HUES64 (cell line): ENCODE data around the gene KIF2C.
"Not testable (repeated sequence)": the region's sequence is repeated elsewhere in the genome, so short reads cannot be mapped to it uniquely, and the experiment has no call there.

Source experiments
- H3K27ac ChIP-seq: 2 replicates; pipeline ENCODE4 v1.7.0; 2013; ENCODE audit warnings: low read depth, low read length, inconsistent platforms
- H3K27me3 ChIP-seq: 2 replicates; pipeline ENCODE4 v1.6.1; 2013; ENCODE audit warnings: mild to moderate bottlenecking, low read length; ENCODE audit not compliant: insufficient read depth
- H3K36me3 ChIP-seq: 2 replicates; pipeline ENCODE4 v1.6.1; 2013; ENCODE audit warnings: mild to moderate bottlenecking, low read length; ENCODE audit not compliant: insufficient read depth
- H3K4me1 ChIP-seq: 2 replicates; pipeline ENCODE4 v1.6.1; 2013; ENCODE audit warnings: mild to moderate bottlenecking, low read length, moderate library complexity; ENCODE audit not compliant: insufficient read depth
- H3K4me3 ChIP-seq: 2 replicates; pipeline ENCODE4 v1.5.1; 2013; ENCODE audit warnings: mild to moderate bottlenecking, low read length, moderate library complexity
- H3K9ac ChIP-seq: 2 replicates; pipeline ENCODE4 v1.6.1; 2013; ENCODE audit warnings: mild to moderate bottlenecking, low read depth, low read length
- H3K9me3 ChIP-seq: 2 replicates; pipeline ENCODE4 v1.6.1; 2013; ENCODE audit warnings: low read depth, low read length; ENCODE audit not compliant: insufficient read depth
- WGBS: fragments of 150-250, 120-280 bp; methylation state at CpG from one replicate; pipeline ENCODE4 v1.1.7; 2013; ENCODE audit warnings: missing lambda C conversion rate; 5-methylcytosine and 5-hydroxymethylcytosine counted together

Gene KIF2C

DNA sequence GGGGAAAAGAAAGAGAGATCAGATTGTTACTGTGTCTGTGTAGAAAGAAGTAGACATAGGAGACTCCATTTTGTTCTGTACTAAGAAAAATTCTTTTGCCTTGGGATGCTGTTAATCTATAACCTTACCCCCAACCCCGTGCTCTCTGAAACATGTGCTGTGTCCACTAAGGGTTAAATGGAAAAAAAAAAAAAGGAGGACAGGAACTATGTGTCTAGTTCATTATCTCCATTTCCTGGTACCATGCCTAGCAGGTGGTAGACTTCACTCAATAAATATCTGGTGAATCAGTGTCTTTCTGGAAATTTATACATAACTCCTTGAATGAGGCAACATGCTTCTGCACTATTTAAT, 707 bp upstream of the KIF2C start:
- no CpG with 5 or more reads among the region's 1 CpG for WGBS
- Histone ChIP-seq H3K36me3 (peaks cover 27% of the 10 kb centered on the region), H3K4me3 (peak overlapping the region; percentile 84), H3K9ac (peak overlapping the region; percentile 70)
- H3K9me3 ChIP-seq, H3K4me1 ChIP-seq, H3K27me3 ChIP-seq, H3K27ac ChIP-seq: not testable (repeated sequence)

DNA sequence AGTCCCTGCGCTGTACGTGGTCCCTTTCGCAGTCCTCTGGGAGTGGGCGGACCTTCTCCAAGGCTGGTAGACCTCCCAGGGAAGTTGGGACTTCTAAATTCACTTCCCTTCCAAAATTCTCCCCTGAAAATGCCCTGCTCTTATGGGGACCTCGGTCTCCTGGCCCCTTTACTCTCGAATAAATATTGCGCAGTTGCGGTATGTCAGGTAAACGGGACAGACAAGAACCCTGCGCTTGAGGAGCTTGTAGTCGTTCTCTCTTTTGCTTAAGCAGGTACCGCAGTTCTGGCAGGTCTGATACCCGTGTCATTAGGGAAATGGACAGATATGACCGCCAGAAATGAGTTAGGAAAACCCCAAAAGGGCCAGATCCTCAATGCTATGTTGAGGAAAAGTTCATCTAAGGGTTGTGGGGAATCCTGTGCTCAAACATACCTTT, 561 bp downstream of the KIF2C start:
- peaks cover 6% of the 10 kb centered on the region for H3K4me1 ChIP-seq
- H3K4me3 ChIP-seq: peak overlapping the region; percentile 84
- H3K27me3 ChIP-seq: no peaks in the 10 kb centered on the region
- 2% methylated on average over 14 of the region's 14 CpGs for WGBS
- peak overlapping the region; percentile 88 for H3K9ac ChIP-seq
- H3K27ac ChIP-seq: peak overlapping the region; percentile 93
- no peaks in the 10 kb centered on the region for H3K9me3 ChIP-seq
- peaks cover 36% of the 10 kb centered on the region for H3K36me3 ChIP-seq

DNA sequence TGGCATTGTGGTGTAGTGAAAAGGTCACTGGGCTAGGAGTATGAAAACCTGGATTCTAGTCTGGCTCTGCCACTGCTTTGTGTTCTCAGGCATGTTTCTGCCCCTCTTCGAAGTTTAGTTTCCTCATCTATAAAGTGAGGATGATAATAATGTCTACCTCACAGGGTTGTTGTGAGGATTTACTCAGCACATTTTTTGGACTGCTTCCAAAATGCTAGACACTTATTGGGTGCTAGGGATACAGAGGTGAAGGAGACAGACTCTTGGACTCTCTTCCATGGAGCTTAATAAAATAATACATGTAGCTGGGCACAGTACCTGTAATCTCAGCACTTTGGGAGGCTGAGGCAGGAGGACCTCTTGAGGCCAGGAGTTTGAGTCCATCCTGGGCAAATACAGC, 3.6 kb downstream of the KIF2C start:
- Histone ChIP-seq H3K9me3 (no peaks in the 10 kb centered on the region), H3K27ac (no peak overlapping the region), H3K9ac (no peak overlapping the region; the same call in 1 of the 2 replicates), H3K4me3 (no peak overlapping the region), H3K27me3 (no peaks in the 10 kb centered on the region), H3K36me3 (peaks cover 65% of the 10 kb centered on the region), H3K4me1 (peaks cover 6% of the 10 kb centered on the region)
- 100% methylated on average over 1 of the region's 1 CpG for WGBS

GRCh38 chr1:44747878-44748277, 8.2 kb downstream of the KIF2C start:
- H3K4me3 ChIP-seq: no peak overlapping the region
- no peaks in the 10 kb centered on the region for H3K4me1 ChIP-seq
- 84% methylated on average over 3 of the region's 3 CpGs for WGBS
- peaks cover 92% of the 10 kb centered on the region for H3K36me3 ChIP-seq
- no peak overlapping the region for H3K27ac ChIP-seq
- no peaks in the 10 kb centered on the region for H3K9me3 ChIP-seq
- no peak overlapping the region for H3K9ac ChIP-seq
- H3K27me3 ChIP-seq: no peaks in the 10 kb centered on the region

- WGBS: 92% methylated on average over 2 of the region's 2 CpGs
- H3K36me3 ChIP-seq: peaks cover 96% of the 10 kb centered on the region
- no peak overlapping the region for H3K9ac ChIP-seq
- no peak overlapping the region for H3K4me3 ChIP-seq
- H3K9me3 ChIP-seq: no peaks in the 10 kb centered on the region
- H3K27me3 ChIP-seq: no peaks in the 10 kb centered on the region
- no peak overlapping the region for H3K27ac ChIP-seq
- no peaks in the 10 kb centered on the region for H3K4me1 ChIP-seq
Observed at GRCh38 chr1:44757420-44757819, 17.8 kb downstream of the KIF2C start.

GRCh38 chr1:44759077-44759476, 19.4 kb downstream of the KIF2C start:
- Histone ChIP-seq H3K4me3 (no peak overlapping the region), H3K36me3 (peaks cover 96% of the 10 kb centered on the region), H3K9me3 (no peaks in the 10 kb centered on the region), H3K4me1 (no peaks in the 10 kb centered on the region), H3K27ac (no peak overlapping the region), H3K9ac (no peak overlapping the region), H3K27me3 (no peaks in the 10 kb centered on the region)
- 87% methylated on average over 11 of the region's 11 CpGs for WGBS

DNA sequence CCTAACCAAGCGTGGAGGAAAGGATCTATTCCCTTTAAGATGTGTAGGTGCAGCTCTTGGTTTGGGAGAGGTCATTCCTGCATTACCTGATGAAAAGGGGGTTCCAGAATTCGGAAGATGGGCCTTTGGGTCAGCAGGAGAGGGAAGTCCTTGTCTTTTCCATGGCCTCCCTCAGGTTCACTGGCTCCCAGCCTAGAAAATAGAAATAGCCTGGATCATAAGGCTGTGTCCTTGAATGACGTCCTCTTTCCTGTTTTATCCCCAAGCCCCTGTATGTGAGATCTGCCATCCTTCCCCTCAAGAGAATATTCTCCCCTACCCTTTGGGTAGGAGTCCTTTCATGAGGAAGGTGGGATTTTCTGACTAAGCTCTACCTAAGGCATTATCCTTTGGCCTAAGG, 21.2 kb downstream of the KIF2C start:
- Histone ChIP-seq H3K36me3 (peaks cover 97% of the 10 kb centered on the region), H3K9ac (no peak overlapping the region), H3K27me3 (no peaks in the 10 kb centered on the region), H3K9me3 (no peaks in the 10 kb centered on the region), H3K27ac (no peak overlapping the region), H3K4me1 (no peaks in the 10 kb centered on the region), H3K4me3 (no peak overlapping the region)
- WGBS: 89% methylated on average over 3 of the region's 3 CpGs

- H3K36me3 ChIP-seq: peaks cover 71% of the 10 kb centered on the region
- H3K4me3 ChIP-seq: not testable (repeated sequence)
- WGBS: 94% methylated on average over 6 of the region's 6 CpGs
Observed at GRCh38 chr1:44766421-44766820, 26.8 kb downstream of the KIF2C start.

DNA sequence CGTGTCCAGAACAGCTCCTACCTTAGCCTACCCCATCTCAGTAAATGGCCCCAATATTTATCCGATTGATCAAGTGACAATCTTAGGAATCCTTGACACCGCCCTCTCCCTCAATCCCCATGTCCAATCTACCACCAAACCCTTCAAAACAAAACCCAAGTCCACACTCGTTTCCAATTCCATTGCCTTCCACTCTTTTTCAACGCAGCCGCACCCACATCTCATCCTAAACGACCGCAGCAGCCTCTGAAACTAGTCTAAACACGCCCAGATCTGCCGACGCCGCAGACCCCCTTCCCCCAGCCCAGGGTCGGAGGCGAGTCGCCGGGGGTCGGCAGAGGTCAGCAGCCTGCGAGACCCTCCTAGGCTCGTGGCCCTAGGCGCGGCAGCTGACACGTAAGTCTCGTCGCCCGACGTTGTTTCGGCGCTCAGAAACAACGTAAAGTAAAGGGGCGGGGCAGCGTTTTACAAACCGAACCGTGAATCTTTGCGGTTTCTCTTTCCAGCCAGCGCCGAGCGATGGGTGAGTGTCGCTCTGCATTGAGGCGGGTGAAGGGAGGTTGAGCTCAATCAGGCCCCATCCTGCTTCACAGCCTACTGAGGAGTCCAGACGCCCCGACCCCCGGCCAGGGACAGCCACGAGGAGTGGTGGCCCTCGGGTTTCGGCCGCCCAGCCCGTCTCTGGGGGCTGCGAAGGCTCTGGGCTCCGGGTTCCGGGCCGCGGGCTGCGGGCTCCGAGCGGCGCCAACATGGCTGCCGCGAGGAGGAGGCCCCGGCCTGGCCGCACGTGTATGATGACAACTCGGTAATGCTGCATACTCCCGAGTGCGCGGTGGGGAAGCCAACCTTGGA, 35.7 kb downstream of the KIF2C start, which contains the start of gene RPS8:
RPS8 (plus strand) TSS at position 463 of the 852 bp plus-strand sequence; CDS start at position 520, 57 bp downstream.
- Histone ChIP-seq H3K9me3 (no peaks in the 10 kb centered on the region), H3K9ac (peak within 1 kb of the TSS; percentile 99), H3K36me3 (peaks cover 44% of the 10 kb centered on the region), H3K4me3 (peak within 1 kb of the TSS; percentile 71), H3K27ac (peak within 1 kb of the TSS; percentile 84), H3K4me1 (0 out of 2 replicates have a peak, but pooled peaks cover 3% of the 10 kb centered on the region), H3K27me3 (no peaks in the 10 kb centered on the region)
- WGBS: under 1% methylated on average over 65 of the region's 65 CpGs

More at GRCh38 chr1:44766421-44766820, 26.8 kb downstream of the KIF2C start:
- not testable (repeated sequence) for H3K9ac ChIP-seq, H3K27me3 ChIP-seq, H3K4me1 ChIP-seq, H3K9me3 ChIP-seq, H3K27ac ChIP-seq

DNA sequence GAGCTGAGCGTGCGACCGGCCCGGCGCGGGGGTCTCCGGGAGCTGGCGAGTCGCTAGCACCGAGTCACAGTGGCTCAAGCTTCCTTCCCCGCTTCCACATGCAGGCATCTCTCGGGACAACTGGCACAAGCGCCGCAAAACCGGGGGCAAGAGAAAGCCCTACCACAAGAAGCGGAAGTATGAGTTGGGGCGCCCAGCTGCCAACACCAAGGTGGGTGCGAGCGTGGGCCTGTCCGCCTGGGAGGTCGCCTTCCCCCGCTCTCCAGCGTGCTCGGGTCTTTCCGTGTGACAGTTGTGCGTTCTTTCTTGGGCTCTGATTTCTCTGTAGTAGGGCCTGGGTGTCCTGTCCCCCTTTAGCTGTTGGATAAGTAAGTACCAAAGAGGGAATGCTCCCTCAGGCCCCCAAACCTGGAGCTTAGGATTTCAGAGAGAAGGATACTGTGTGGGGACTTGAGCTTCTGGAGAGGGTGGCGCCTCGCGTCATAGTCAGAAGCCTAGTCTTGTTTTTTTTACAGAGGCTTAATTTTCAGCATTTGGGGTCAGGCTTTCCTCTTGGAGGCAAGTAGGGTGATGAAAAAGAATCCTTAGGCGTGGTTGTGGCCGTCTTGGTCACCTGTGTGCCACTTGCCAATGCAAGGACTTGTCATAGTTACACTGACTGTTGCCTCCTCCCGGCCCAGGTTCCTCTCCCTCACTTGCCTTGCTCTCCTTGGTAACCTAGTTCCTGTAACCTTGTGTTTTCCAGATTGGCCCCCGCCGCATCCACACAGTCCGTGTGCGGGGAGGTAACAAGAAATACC, 36.5 kb downstream of the KIF2C start:
- no peaks in the 10 kb centered on the region for H3K27me3 ChIP-seq
- peaks cover 52% of the 10 kb centered on the region for H3K36me3 ChIP-seq
- H3K9ac ChIP-seq: peak overlapping the region; percentile 99
- H3K4me3 ChIP-seq: peak overlapping the region; percentile 71
- WGBS: 3% methylated on average over 36 of the region's 36 CpGs
- 0 out of 2 replicates have a peak, but pooled peaks cover 3% of the 10 kb centered on the region for H3K4me1 ChIP-seq
- H3K9me3 ChIP-seq: no peaks in the 10 kb centered on the region
- peak overlapping the region; percentile 84 for H3K27ac ChIP-seq

DNA sequence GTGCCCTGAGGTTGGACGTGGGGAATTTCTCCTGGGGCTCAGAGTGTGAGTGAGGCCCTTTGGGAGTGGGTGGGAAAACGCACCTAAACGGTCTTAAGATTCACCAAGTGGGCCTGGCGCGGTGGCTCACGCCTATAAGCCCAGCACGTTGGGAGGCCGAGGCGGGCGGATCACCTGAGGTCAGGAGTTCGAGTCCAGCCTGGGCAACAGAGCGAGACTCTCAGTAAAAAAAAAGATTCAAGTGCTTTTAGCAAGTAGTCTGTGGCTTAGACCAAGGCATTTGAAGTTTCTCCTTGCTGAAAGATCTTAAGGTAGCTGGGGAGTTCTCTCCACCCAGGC, 37.1 kb downstream of the KIF2C start:
- Histone ChIP-seq H3K27ac (peak overlapping the region; percentile 84), H3K4me1 (0 out of 2 replicates have a peak, but pooled peaks cover 3% of the 10 kb centered on the region), H3K9ac (peak overlapping the region; percentile 99), H3K9me3 (no peaks in the 10 kb centered on the region), H3K27me3 (no peaks in the 10 kb centered on the region), H3K36me3 (peaks cover 54% of the 10 kb centered on the region), H3K4me3 (peak overlapping the region; percentile 71)
- WGBS: 39% methylated on average over 12 of the region's 12 CpGs
